ENCODE measurements around the gene PTPRM. TPM values are rescaled to one million over a fixed set of nuclear protein-coding genes. Genes with fewer than 3 reads are reported as not detected.

PTPRM gene
- total RNA-seq, 1 donor, result 84.7 TPM

DNA sequence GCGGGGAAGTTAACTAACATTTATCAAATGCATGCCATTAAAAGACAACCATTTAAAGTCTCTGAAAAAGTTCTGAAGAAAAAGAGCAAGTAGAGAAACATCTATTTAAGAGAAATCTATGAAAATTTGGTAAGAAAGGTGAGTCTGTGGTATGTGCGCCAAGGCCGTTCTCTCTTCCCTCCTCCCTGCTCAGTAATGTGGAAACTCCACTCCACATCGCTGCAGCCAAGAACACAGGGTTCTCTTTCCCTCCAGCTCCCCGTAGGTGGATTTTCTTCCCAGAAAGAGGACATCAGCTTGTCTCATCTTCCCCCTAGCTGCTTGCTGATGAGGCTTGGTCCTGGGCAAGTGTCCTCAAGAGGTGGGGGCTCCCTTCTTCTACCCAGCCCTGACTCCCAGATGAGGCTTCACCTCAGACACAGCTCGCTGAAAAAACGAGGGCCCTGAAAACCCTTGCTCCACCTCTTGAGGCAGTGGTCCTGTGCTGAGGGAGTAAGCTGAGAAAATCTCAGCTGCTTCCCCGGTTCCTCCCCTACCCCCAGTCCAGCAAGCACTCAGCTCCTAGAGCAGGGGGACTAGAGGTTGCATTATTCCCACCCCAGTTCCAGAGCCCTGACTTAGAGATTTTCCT lies 45.8 kb upstream of the PTPRM start:
- Histone ChIP-seq H4K20me1 (ENCODE audit: insufficient read depth, low read length) (no peaks in the 10 kb centered on the region), H3K79me2 (ENCODE audit: insufficient read depth, low read length) (no peaks in the 10 kb centered on the region), H3K27me3 (ENCODE audit: insufficient read depth, low read length) (peaks cover 4% of the 10 kb centered on the region), H3K9me3 (ENCODE audit: low read depth, low read length) (no peaks in the 10 kb centered on the region), H3K27ac (ENCODE audit: low read depth, low read length) (no peak overlapping the region), H3K4me3 (ENCODE audit: insufficient read depth, low read length) (no peak overlapping the region), H2AFZ (ENCODE audit: low read length) (no peak overlapping the region), H3K4me2 (ENCODE audit: insufficient read depth, low read length) (no peak overlapping the region), H3K36me3 (ENCODE audit: insufficient read depth, low read length) (no peaks in the 10 kb centered on the region), H3K4me1 (ENCODE audit: insufficient read depth, low read length) (no peaks in the 10 kb centered on the region)
- no peak for DNase-seq (ENCODE audit: insufficient read length, low spot score, missing footprints)
- TF ChIP-seq, protein P1, sequence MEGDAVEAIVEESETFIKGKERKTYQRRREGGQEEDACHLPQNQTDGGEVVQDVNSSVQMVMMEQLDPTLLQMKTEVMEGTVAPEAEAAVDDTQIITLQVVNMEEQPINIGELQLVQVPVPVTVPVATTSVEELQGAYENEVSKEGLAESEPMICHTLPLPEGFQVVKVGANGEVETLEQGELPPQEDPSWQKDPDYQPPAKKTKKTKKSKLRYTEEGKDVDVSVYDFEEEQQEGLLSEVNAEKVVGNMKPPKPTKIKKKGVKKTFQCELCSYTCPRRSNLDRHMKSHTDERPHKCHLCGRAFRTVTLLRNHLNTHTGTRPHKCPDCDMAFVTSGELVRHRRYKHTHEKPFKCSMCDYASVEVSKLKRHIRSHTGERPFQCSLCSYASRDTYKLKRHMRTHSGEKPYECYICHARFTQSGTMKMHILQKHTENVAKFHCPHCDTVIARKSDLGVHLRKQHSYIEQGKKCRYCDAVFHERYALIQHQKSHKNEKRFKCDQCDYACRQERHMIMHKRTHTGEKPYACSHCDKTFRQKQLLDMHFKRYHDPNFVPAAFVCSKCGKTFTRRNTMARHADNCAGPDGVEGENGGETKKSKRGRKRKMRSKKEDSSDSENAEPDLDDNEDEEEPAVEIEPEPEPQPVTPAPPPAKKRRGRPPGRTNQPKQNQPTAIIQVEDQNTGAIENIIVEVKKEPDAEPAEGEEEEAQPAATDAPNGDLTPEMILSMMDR (IDR thresholded peaks at IDR 0.05; ENCODE audit: extremely low read depth, low read depth, low read length), result no peak

DNA sequence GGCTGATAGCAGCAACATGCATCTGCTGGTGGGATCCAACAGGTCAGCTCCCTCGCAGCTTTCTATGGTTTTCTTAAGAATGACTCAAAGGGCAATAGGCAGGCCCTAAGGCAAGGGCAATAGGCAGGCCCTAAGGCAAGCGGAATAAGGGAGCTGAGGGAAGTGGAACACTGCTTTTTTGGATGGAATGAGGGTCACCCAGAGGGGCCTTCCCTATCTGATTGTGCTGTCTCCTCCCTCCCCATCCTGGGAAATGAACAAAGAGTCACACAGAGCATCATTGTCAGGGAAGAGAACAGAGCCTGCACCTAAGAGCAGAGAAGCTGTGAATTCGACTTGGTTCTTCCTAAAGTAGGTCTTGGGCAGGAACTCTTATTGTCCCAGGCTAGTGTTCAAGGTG lies 43.3 kb upstream of the PTPRM start:
- TF ChIP-seq, protein P1 (IDR thresholded peaks at IDR 0.05; ENCODE audit: extremely low read depth, low read depth, low read length), result no peak
- no peaks in the 10 kb centered on the region for H3K9me3 ChIP-seq (ENCODE audit: low read depth, low read length)
- no peak for DNase-seq (ENCODE audit: insufficient read length, low spot score, missing footprints)
- no peaks in the 10 kb centered on the region for H3K79me2 ChIP-seq (ENCODE audit: insufficient read depth, low read length)
- H3K4me2 ChIP-seq (ENCODE audit: insufficient read depth, low read length), result no peak overlapping the region
- no peaks in the 10 kb centered on the region for H4K20me1 ChIP-seq (ENCODE audit: insufficient read depth, low read length)
- H2AFZ ChIP-seq (ENCODE audit: low read length), result no peak overlapping the region
- H3K4me3 ChIP-seq (ENCODE audit: insufficient read depth, low read length), result no peak overlapping the region
- no peaks in the 10 kb centered on the region for H3K27me3 ChIP-seq (ENCODE audit: insufficient read depth, low read length)
- no peaks in the 10 kb centered on the region for H3K36me3 ChIP-seq (ENCODE audit: insufficient read depth, low read length)
- H3K4me1 ChIP-seq (ENCODE audit: insufficient read depth, low read length), result no peaks in the 10 kb centered on the region
- no peak overlapping the region for H3K27ac ChIP-seq (ENCODE audit: low read depth, low read length)

GRCh38 chr18:7524786-7525185 lies 42.3 kb upstream of the PTPRM start:
- no peaks in the 10 kb centered on the region for H3K79me2 ChIP-seq (ENCODE audit: insufficient read depth, low read length)
- H3K27ac ChIP-seq (ENCODE audit: low read depth, low read length), result no peak overlapping the region
- H3K4me3 ChIP-seq (ENCODE audit: insufficient read depth, low read length), result no peak overlapping the region
- H4K20me1 ChIP-seq (ENCODE audit: insufficient read depth, low read length), result no peaks in the 10 kb centered on the region
- no peaks in the 10 kb centered on the region for H3K4me1 ChIP-seq (ENCODE audit: insufficient read depth, low read length)
- H3K36me3 ChIP-seq (ENCODE audit: insufficient read depth, low read length), result no peaks in the 10 kb centered on the region
- H3K27me3 ChIP-seq (ENCODE audit: insufficient read depth, low read length), result no peaks in the 10 kb centered on the region
- no peaks in the 10 kb centered on the region for H3K9me3 ChIP-seq (ENCODE audit: low read depth, low read length)
- no peak overlapping the region for H2AFZ ChIP-seq (ENCODE audit: low read length)
- DNase-seq (ENCODE audit: insufficient read length, low spot score, missing footprints), result peak; percentile 86
- TF ChIP-seq, protein P1 (IDR thresholded peaks at IDR 0.05; ENCODE audit: extremely low read depth, low read depth, low read length), result no peak
- H3K4me2 ChIP-seq (ENCODE audit: insufficient read depth, low read length), result no peak overlapping the region

DNA sequence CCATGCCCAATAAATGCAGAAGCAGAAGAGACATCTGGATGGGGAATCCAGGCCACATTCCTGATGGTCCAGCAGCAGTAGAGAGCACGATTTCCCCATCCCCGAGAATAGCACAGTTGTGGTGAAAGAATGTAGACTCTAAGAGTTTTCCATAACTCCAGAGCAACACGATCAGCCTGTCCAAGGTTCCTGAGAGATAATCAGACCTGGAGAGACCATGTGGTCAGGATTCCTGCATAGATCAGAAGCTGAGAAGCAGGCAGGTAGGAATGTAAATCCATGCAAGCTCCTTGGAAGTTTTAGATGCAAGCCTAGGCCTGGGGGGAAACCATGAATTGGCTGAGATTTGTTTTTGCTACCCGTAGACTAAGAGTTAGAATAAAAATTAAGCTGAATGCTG lies 34.2 kb upstream of the PTPRM start:
- Histone ChIP-seq H4K20me1 (ENCODE audit: insufficient read depth, low read length) (no peaks in the 10 kb centered on the region), H3K27ac (ENCODE audit: low read depth, low read length) (no peak overlapping the region), H3K27me3 (ENCODE audit: insufficient read depth, low read length) (peaks cover 2% of the 10 kb centered on the region), H3K79me2 (ENCODE audit: insufficient read depth, low read length) (no peaks in the 10 kb centered on the region), H2AFZ (ENCODE audit: low read length) (no peak overlapping the region), H3K9me3 (ENCODE audit: low read depth, low read length) (no peaks in the 10 kb centered on the region), H3K4me3 (ENCODE audit: insufficient read depth, low read length) (no peak overlapping the region), H3K4me2 (ENCODE audit: insufficient read depth, low read length) (no peak overlapping the region), H3K36me3 (ENCODE audit: insufficient read depth, low read length) (no peaks in the 10 kb centered on the region), H3K4me1 (ENCODE audit: insufficient read depth, low read length) (no peaks in the 10 kb centered on the region)
- TF ChIP-seq, protein P1 (IDR thresholded peaks at IDR 0.05; ENCODE audit: extremely low read depth, low read depth, low read length), result no peak
- DNase-seq (ENCODE audit: insufficient read length, low spot score, missing footprints), result no peak

Data from osteoblast (primary cell).